Neural progenitor cell (in vitro differentiated cells): Measurements from ENCODE around the gene PTGR1. TPM values are rescaled to one million over a fixed set of nuclear protein-coding genes. Genes with fewer than 3 reads are reported as not detected.

Experiments
- DNase-seq: peaks from one replicate; pipeline ENCODE4 v3.0.0-alpha.2; 2016; ENCODE audit warnings: low spot score
- H2AFZ ChIP-seq: fragments of 200-600 bp; sonication (generic); replicated peaks from 2 replicates; pipeline ENCODE4 v1.6.1; 2016; ENCODE audit warnings: antibody characterized with exemption
- H3F3A ChIP-seq: fragments of 200-600 bp; sonication (generic); 2 replicates; pipeline ENCODE4 v1.6.1; 2016; ENCODE audit warnings: antibody characterized with exemption, low read depth
- H3K27ac ChIP-seq: fragments of 200-600 bp; sonication (generic); 2 replicates; pipeline ENCODE4 v1.5.1; 2016; ENCODE audit warnings: mild to moderate bottlenecking
- H3K27me3 ChIP-seq: fragments of 200-600 bp; sonication (generic); 2 replicates; pipeline ENCODE4 v1.6.1; 2016; ENCODE audit warnings: mild to moderate bottlenecking, moderate library complexity
- H3K36me3 ChIP-seq: fragments of 200-600 bp; sonication (generic); 2 replicates; pipeline ENCODE4 v1.5.1; 2016
- H3K4me1 ChIP-seq: fragments of 200-600 bp; sonication (generic); 2 replicates; pipeline ENCODE4 v1.6.1; 2016; ENCODE audit warnings: mixed run types
- H3K4me2 ChIP-seq: fragments of 200-600 bp; sonication (generic); 2 replicates; pipeline ENCODE4 v1.6.1; 2016
- H3K4me3 ChIP-seq: fragments of 200-600 bp; sonication (generic); 2 replicates; pipeline ENCODE4 v1.5.1; 2016
- H3K79me2 ChIP-seq: fragments of 200-600 bp; sonication (generic); 2 replicates; pipeline ENCODE4 v1.6.1; 2016; ENCODE audit warnings: low read depth
- H3K9ac ChIP-seq: fragments of 200-600 bp; sonication (generic); 2 replicates; pipeline ENCODE4 v1.6.1; 2016
- H3K9me3 ChIP-seq: fragments of 200-600 bp; sonication (generic); 2 replicates; pipeline ENCODE4 v1.5.1; 2016; ENCODE audit warnings: low read depth
- H4K20me1 ChIP-seq: fragments of 200-600 bp; sonication (generic); 2 replicates; pipeline ENCODE4 v1.6.1; 2016; ENCODE audit warnings: low read depth
- H3K27ac Mint-ChIP-seq: 3 replicates; pipeline ENCODE4 v1.8.0; 2021; ENCODE audit warnings: mixed read lengths
- H3K27me3 Mint-ChIP-seq: 2 replicates; pipeline ENCODE4 v1.8.0; 2022; ENCODE audit warnings: low read depth, mild to moderate bottlenecking, inconsistent platforms, moderate library complexity, mixed read lengths; ENCODE audit not compliant: insufficient read depth
- H3K36me3 Mint-ChIP-seq: 3 replicates; pipeline ENCODE4 v1.8.0; 2021; ENCODE audit warnings: mixed read lengths
- H3K4me1 Mint-ChIP-seq: 3 replicates; pipeline ENCODE4 v1.8.0; 2021; ENCODE audit warnings: mixed read lengths
- H3K4me3 Mint-ChIP-seq: 3 replicates; pipeline ENCODE4 v1.8.0; 2021; ENCODE audit warnings: mild to moderate bottlenecking, moderate library complexity, mixed read lengths
- H3K9me3 Mint-ChIP-seq: 3 replicates; pipeline ENCODE4 v1.8.0; 2020; ENCODE audit warnings: mixed read lengths
- CTCF ChIP-seq: fragments of 200-600 bp; sonication (generic); IDR thresholded peaks from 2 replicates; pipeline ENCODE4 v1.5.1; 2017; ENCODE audit warnings: antibody characterized with exemption, mild to moderate bottlenecking
- EZH2 ChIP-seq: fragments of 200-600 bp; sonication (generic); IDR thresholded peaks from 2 replicates; pipeline ENCODE4 v1.6.1; 2017; ENCODE audit warnings: antibody characterized with exemption, mild to moderate bottlenecking, moderate library complexity
- EZH2phosphoT487 ChIP-seq: fragments of 200-600 bp; sonication (generic); IDR thresholded peaks from 2 replicates; pipeline ENCODE4 v1.6.1; 2017; ENCODE audit warnings: antibody characterized with exemption
- total RNA-seq: library from RNA; depleted of rRNA; stranded (reverse); fragments of >200 nt; gene quantifications from 2 replicates; pipeline ENCODE4 v1.2.3, GENCODE V29; 2015; ENCODE audit warnings: low replicate concordance

The PTGR1 gene
- total RNA-seq, 1 donor from 2014 or later: 124 TPM

- Mint-ChIP-seq H3K4me3 (no peak overlapping the region), H3K4me1 (peaks cover 2% of the 10 kb centered on the region), H3K27me3 (peaks cover 3% of the 10 kb centered on the region), H3K27ac (no peak overlapping the region), H3K9me3 (peaks cover 5% of the 10 kb centered on the region), H3K36me3 (peaks cover 33% of the 10 kb centered on the region)
- H2AFZ ChIP-seq: no peak overlapping the region
- H4K20me1 ChIP-seq: no peaks in the 10 kb centered on the region
- H3K4me1 ChIP-seq: no peaks in the 10 kb centered on the region
- H3K4me3 ChIP-seq: no peak overlapping the region
- no peak overlapping the region for H3K4me2 ChIP-seq
- H3K36me3 ChIP-seq: peaks cover 11% of the 10 kb centered on the region
- no peaks in the 10 kb centered on the region for H3F3A ChIP-seq
- TF ChIP-seq EZH2: no peak
- TF ChIP-seq EZH2phosphoT487: no peak
- no peak for TF ChIP-seq CTCF
- no peak overlapping the region for H3K27ac ChIP-seq
- no peak for DNase-seq
- H3K9ac ChIP-seq: no peak overlapping the region
- no peaks in the 10 kb centered on the region for H3K9me3 ChIP-seq
- peaks cover 21% of the 10 kb centered on the region for H3K79me2 ChIP-seq
- no peaks in the 10 kb centered on the region for H3K27me3 ChIP-seq
These were observed 47.0 kb upstream of the PTGR1 start for GRCh38 chr9:111646417-111646816.

DNA sequence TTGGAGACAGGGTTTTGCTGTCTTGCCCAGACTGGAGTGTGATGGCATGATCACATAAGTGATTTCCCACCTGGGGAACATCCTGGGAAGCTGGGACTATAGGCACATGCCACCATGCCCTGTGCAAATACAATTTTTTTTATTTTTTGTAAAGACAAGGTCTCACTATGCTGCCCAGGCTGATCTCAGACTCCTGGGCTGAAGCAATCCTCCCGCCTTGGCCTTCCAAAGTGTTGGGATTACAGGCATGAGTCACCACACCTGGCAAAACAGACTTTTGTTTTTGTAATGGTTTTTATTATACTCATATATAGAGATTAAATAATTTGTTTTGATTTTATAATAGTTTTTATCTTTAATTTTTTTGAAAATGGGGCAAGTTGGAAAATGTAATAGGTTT, 46.4 kb upstream of the PTGR1 start:
- peaks cover 5% of the 10 kb centered on the region for H3K9me3 Mint-ChIP-seq
- peaks cover 2% of the 10 kb centered on the region for H3K4me1 Mint-ChIP-seq
- H3K9ac ChIP-seq: no peak overlapping the region
- H2AFZ ChIP-seq: no peak overlapping the region
- H4K20me1 ChIP-seq: no peaks in the 10 kb centered on the region
- H3K4me2 ChIP-seq: no peak overlapping the region
- peaks cover 21% of the 10 kb centered on the region for H3K79me2 ChIP-seq
- no peaks in the 10 kb centered on the region for H3K4me1 ChIP-seq
- H3K9me3 ChIP-seq: no peaks in the 10 kb centered on the region
- H3K4me3 Mint-ChIP-seq: no peak overlapping the region
- H3F3A ChIP-seq: no peaks in the 10 kb centered on the region
- DNase-seq: no peak
- peaks cover 11% of the 10 kb centered on the region for H3K36me3 ChIP-seq
- no peak overlapping the region for H3K4me3 ChIP-seq
- H3K27me3 Mint-ChIP-seq: peaks cover 3% of the 10 kb centered on the region
- no peak overlapping the region for H3K27ac Mint-ChIP-seq
- H3K27me3 ChIP-seq: no peaks in the 10 kb centered on the region
- no peak overlapping the region for H3K27ac ChIP-seq
- no peak for TF ChIP-seq CTCF
- peaks cover 33% of the 10 kb centered on the region for H3K36me3 Mint-ChIP-seq

- peak overlapping the region; percentile 40 for H3K27ac Mint-ChIP-seq
- TF ChIP-seq CTCF (no peak), EZH2 (no peak), EZH2phosphoT487 (no peak)
These were observed 44.8 kb upstream of the PTGR1 start for GRCh38 chr9:111644195-111644772.

More at GRCh38 chr9:111644195-111644772, 44.8 kb upstream of the PTGR1 start:
- Mint-ChIP-seq H3K4me3 (no peak overlapping the region), H3K27me3 (peaks cover 3% of the 10 kb centered on the region), H3K36me3 (peaks cover 29% of the 10 kb centered on the region), H3K4me1 (peaks cover 2% of the 10 kb centered on the region), H3K9me3 (peaks cover 5% of the 10 kb centered on the region)
- Histone ChIP-seq H2AFZ (no peak overlapping the region), H3F3A (no peaks in the 10 kb centered on the region), H3K4me3 (no peak overlapping the region), H3K36me3 (no peaks in the 10 kb centered on the region), H3K79me2 (peaks cover 25% of the 10 kb centered on the region), H3K4me2 (no peak overlapping the region), H4K20me1 (no peaks in the 10 kb centered on the region), H3K27me3 (no peaks in the 10 kb centered on the region), H3K9ac (no peak overlapping the region), H3K4me1 (no peaks in the 10 kb centered on the region), H3K9me3 (no peaks in the 10 kb centered on the region), H3K27ac (no peak overlapping the region)
- DNase-seq: no peak
